ENCODE data around the gene GLIPR2.

GLIPR2 gene

GRCh38 chr9:36207546-36208012 lies 71.0 kb downstream of the GLIPR2 start:
- DNase-seq: no peak

GRCh38 chr9:36208521-36209253 lies 72.2 kb downstream of the GLIPR2 start:
- DNase-seq: no peak

GRCh38 chr9:36210722-36211121 lies 74.2 kb downstream of the GLIPR2 start:
- DNase-seq: no peak

GRCh38 chr9:36211510-36211909 lies 75.0 kb downstream of the GLIPR2 start:
- DNase-seq: no peak

GRCh38 chr9:36213387-36213786 lies 76.9 kb downstream of the GLIPR2 start:
- DNase-seq: no peak
